ENCODE results near the gene MIOX.

DNA sequence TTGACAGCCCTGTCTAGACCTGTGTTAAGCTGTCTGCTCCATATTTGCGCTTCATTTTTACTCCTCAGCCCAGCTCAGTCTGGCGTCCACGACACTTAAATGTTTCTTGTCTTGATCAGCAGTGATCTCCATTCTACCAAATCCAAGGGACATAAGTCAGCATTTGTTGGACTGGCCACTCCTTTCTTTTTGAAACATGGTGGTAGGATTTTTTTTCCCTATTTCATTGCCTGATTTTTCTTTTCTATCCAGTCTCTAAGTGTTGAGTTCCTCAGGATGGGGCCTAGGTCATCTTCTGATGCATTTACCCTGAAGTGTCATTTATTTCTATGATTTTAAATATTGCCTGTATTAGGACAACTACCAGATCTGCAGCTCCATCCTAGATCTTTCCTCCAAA is 22.2 kb downstream of the MIOX start:
- TF ChIP-seq SAP30 (IDR thresholded peaks at IDR 0.05; ENCODE audit: borderline replicate concordance, insufficient read depth, low read depth, low read length, poor library complexity, severe bottlenecking) (peak; percentile 49), RFX5 (IDR thresholded peaks at IDR 0.05; ENCODE audit: low read depth, low read length) (no peak)
